Hematopoietic multipotent progenitor cell treated with erythropoietin and hydrocortisone succinate and interleukin-3 and kit ligand, for 17 days (in vitro differentiated cells): ENCODE data around the gene EIF2S3.
A peak's percentile ranks its signal among the peaks of the same experiment; 100 is the strongest.
"Not testable (repeated sequence)": the region's sequence is repeated elsewhere in the genome, so short reads cannot be mapped to it uniquely, and the experiment has no call there.

Experiments
- DNase-seq: peaks from one replicate; pipeline ENCODE4 v3.0.0-alpha.2; 2015; ENCODE audit warnings: low spot score

The EIF2S3 gene

GRCh38 chrX:24050522-24051318 is 4.0 kb upstream of the EIF2S3 start:
- not testable (repeated sequence) for DNase-seq

- no peak for DNase-seq
These were observed 244 bp downstream of the EIF2S3 start for GRCh38 chrX:24055043-24055356.

GRCh38 chrX:24063488-24063887 is 8.7 kb downstream of the EIF2S3 start:
- DNase-seq, result no peak

- no peak for DNase-seq
These were observed 15.1 kb downstream of the EIF2S3 start for GRCh38 chrX:24069877-24070276.

- no peak for DNase-seq
These were observed 24.7 kb downstream of the EIF2S3 start for GRCh38 chrX:24079411-24079810.

- DNase-seq, result not testable (repeated sequence)
These were observed 25.5 kb downstream of the EIF2S3 start for GRCh38 chrX:24080245-24080644.

GRCh38 chrX:24080704-24081103 is 25.9 kb downstream of the EIF2S3 start:
- DNase-seq, result no peak

GRCh38 chrX:24081661-24082154 is 27.0 kb downstream of the EIF2S3 start:
- DNase-seq, result peak; percentile 75

GRCh38 chrX:24082447-24082846 is 27.7 kb downstream of the EIF2S3 start:
- no peak for DNase-seq

GRCh38 chrX:24085101-24085500 is 30.3 kb downstream of the EIF2S3 start:
- no peak for DNase-seq

GRCh38 chrX:24090300-24091200 is 35.8 kb downstream of the EIF2S3 start:
- no peak for DNase-seq

GRCh38 chrX:24093746-24094145 is 39.0 kb downstream of the EIF2S3 start:
- no peak for DNase-seq

- no peak for DNase-seq
These were observed 43.0 kb downstream of the EIF2S3 start for GRCh38 chrX:24097741-24098260.

GRCh38 chrX:24098932-24099331 is 44.2 kb downstream of the EIF2S3 start:
- DNase-seq, result no peak

- DNase-seq, result no peak
These were observed 44.6 kb downstream of the EIF2S3 start for GRCh38 chrX:24099394-24099793.

GRCh38 chrX:24100713-24101112 is 46.0 kb downstream of the EIF2S3 start:
- DNase-seq, result no peak

GRCh38 chrX:24110069-24110468 is 55.3 kb downstream of the EIF2S3 start:
- no peak for DNase-seq

- DNase-seq, result no peak
These were observed 58.4 kb downstream of the EIF2S3 start for GRCh38 chrX:24113181-24113580.

- no peak for DNase-seq
These were observed 62.5 kb downstream of the EIF2S3 start for GRCh38 chrX:24117258-24117657.

GRCh38 chrX:24124244-24124799 is 69.6 kb downstream of the EIF2S3 start:
- DNase-seq, result no peak

- no peak for DNase-seq
These were observed 70.4 kb downstream of the EIF2S3 start for GRCh38 chrX:24125028-24125612.
